NCI-H1092 treated with DMSO at 0.1 percent for 48 hours (cell line): ENCODE results near the gene PRIM2.
"Not testable (repeated sequence)": the region's sequence is repeated elsewhere in the genome, so short reads cannot be mapped to it uniquely, and the experiment has no call there.

ENCODE experiments used
- DNase-seq: peaks from one replicate; lab custom pipeline; 2025; lab: John Stamatoyannopoulos, UW

Gene PRIM2

GRCh38 chr6:57308755-57309154 is 8.7 kb upstream of the PRIM2 start:
- DNase-seq: not testable (repeated sequence)

DNA sequence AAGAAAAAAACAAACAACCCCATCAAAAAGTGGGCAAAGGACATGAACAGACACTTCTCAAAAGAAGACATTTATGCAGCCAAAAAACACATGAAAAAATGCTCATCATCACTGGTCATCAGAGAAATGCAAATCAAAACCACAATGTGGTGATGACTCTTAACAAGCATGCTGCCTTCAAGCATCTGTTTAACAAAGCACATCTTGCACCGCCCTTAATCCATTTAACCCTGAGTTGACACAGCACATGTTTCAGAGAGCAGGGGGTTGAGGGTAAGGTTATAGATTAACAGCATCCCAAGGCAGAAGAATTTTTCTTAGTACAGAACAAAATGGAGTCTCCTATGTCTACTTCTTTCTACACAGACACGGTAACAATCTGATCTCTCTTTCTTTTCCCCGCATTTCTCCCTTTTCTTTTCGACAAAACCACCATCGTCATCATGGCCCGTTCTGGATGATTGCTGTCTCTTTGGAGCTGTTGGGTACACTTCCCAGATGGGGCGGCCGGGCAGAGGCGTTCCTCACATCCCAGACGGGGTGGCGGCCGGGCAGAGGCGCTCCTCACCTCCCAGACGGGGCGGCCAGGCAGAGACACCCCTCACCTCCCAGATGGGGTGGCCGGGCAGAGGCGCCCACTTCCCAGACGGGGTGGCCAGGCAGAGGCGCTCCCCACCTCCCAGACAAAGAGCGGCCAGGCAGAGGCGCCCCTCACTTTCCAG is 7.2 kb upstream of the PRIM2 start:
- not testable (repeated sequence) for DNase-seq

DNA sequence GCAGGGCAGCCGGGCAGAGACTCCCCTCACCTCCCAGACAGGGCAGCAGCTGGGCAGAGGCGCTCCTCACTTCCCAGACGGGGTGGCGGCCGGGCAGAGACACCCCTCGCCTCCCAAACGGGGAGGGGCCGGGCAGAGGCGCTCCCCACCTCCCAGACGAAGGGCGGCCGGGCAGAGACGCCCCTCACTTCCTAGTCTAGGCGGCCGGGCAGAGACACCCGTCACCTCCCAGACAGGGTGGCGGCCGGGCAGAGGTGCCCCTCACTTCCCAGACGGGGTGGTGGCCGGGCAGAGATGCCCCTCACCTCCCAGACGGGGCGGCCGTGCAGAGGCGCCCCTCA is 6.6 kb upstream of the PRIM2 start:
- no peak for DNase-seq

DNA sequence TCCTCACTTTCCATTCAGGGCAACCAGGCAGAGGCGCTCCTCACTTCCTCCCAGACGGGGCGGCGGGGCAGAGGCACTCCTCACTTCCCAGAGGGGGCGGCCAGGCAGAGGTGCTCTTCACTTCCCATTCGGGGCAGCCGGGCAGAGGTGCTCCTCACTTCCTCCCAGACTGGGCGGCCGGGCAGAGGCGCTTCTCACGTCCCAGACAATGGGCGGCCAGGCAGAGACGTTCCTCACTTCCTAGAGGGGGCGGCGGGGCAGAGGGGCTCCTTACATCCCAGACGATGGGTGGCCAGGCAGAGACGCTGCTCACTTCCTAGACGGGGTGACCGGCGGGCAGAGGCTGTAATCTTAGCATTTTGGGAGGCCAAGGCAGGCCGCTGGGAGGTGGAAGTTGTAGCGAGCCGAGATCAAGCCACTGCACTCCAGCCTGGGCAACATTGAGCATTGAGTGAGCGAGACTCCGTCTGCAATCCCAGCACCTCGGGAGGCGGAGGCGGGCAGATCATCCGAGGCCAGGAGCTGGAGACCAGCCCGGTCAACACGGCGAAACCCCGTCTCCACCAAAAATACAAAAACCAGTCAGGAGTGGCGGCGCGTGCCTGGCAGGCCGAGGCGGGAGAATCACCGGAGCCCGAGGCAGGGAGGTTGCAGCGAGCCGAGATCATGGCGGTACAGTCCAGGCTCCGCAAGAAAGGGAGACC is 6.0 kb upstream of the PRIM2 start:
- DNase-seq: not testable (repeated sequence)

- no peak for DNase-seq
Observed at GRCh38 chr6:57312004-57312345, 5.5 kb upstream of the PRIM2 start.

- DNase-seq: no peak
Observed at GRCh38 chr6:57313009-57313408, 4.4 kb upstream of the PRIM2 start.

GRCh38 chr6:57313711-57314471 is 3.5 kb upstream of the PRIM2 start:
- no peak for DNase-seq

DNA sequence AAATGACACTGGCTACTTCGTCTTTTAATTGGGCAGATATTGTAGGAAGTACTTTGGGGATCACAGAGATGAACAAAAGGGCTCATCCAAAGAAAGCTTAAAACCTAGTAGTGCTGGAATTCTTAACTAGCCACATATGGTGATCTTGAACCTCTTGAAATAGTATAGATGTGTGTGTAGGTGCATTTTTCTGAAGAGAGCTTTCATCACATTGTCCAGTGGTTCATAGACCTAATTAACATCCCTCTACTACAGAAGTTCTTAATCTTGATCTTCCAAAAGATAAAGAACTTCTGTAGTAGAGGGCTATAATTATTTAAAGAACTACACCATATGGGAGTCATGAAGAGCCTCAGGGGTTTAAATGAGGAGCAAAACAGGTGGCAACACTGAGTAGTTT is 2.3 kb upstream of the PRIM2 start:
- no peak for DNase-seq

- no peak for DNase-seq
Observed at GRCh38 chr6:57315851-57316250, 1.6 kb upstream of the PRIM2 start.

DNA sequence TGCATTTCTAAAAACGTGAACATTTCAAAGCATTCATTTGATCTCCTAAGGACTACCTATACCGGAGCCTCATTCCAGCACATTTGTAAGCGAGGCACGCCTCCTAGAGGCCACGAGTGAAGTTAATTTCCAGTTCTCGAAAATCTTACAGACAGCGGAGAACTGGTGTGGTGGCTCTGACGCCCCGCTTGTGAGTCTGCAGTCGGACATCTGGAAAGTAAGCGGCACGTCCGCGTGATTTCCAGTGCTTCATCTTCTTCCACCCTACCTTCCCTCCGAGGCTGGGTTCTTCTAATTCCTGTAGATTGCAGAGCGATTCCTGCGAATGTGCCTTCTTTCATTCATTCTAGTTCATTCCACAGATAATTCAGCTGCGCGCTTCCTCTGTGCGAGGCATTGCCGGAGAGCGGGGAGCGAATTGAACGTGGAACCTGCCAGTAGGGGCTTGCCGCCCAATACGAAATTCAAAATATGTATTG is 810 bp upstream of the PRIM2 start:
- DNase-seq: peak; percentile 80

DNA sequence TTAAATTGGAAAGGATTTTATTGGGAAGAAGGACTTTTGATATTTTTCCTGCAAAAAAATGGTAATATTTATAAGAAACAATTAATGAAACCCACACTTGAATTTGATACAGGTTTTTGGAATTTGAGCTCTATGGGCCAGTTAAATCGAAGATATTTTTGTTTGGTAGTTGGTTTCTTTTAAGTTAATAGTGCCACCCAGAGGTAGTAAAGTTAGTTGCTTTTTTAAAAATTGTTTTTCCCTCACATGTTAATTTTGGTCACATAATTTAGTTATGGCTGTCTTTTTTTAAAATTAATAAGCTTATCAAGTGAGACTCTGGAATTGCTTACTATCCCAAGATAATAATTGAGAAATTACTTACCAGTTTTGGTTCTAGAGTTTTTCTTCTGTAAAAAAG is 7.1 kb downstream of the PRIM2 start:
- peak; percentile 9 for DNase-seq

DNA sequence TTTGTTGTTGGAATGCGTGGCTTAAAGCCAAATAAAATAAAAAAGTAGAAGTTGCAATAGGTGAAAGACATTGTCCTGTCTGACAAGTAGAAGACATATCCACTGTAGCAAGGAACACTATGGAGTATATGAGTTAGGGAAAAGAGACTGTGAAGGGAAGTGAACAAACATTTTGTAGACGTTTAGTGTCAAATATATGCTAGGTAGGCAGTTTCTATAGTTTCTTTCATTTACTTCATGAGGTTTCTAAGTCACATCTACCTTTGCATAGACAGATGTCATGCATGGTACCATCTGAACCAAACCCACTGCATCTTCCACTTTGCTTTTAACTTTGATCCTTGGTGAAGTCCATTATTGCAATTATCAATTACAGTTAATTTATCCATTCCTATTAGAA is 9.9 kb downstream of the PRIM2 start:
- DNase-seq: no peak

GRCh38 chr6:57328074-57328473 is 10.6 kb downstream of the PRIM2 start:
- no peak for DNase-seq

- DNase-seq: no peak
Observed at GRCh38 chr6:57329933-57330332, 12.5 kb downstream of the PRIM2 start.

GRCh38 chr6:57342148-57342669 is 24.8 kb downstream of the PRIM2 start:
- no peak for DNase-seq

GRCh38 chr6:57343342-57343741 is 25.9 kb downstream of the PRIM2 start:
- not testable (repeated sequence) for DNase-seq

DNA sequence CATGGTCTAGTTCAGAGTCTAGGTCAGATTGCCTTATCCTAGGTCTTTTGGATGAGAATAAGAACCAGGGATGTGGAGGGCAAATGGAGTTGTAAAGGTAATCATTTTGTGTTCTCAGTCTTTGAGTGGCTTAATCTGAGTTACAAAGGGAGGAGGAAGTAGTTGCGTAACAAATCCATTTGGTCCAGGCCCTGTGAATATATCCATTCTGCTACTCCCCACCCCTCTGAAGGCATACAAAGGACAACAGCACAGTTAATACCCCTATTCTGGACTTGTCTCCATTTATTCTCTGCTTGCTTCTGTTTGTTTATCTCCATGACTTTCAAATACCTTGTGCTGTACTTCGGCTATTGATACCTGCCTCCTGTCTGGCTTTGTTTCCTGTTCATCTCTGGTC is 29.3 kb downstream of the PRIM2 start:
- not testable (repeated sequence) for DNase-seq

DNA sequence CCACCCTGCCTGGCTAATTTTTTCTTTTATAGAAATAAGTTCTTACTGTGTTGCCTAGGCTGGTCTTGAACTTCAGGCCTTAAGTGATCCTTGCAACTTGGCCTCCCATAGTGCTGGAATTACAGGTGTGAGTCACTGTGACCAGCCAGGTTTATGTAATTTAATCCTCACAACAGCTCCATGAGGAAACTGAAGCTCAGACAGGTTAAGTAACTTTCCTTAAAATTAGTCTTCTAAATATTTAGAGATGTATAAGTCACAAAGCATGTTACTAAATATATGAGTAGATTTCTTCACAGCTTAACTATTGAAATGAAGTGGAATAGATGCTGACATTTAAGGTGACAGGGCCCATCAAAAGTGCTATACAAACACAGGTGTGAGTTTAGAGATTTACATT is 30.2 kb downstream of the PRIM2 start:
- not testable (repeated sequence) for DNase-seq

DNA sequence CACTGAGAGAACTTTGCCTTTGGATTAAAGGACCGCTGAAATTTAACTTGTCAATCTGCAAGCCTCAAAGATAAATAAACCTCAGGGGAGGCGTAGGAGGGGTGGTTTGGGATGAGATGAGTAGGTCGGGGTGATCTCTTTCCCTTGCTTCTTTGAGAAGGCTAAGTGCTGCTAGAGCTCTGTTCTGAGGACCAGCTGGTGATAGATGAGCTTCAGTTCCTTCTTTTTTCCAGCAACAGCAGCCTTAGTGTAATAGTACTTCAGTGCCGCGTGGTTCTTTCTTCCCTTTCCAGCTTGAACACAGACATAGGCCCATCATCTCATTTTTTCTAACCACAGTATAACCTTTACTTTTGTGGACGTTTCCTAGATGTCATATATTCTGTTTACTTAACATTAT is 33.0 kb downstream of the PRIM2 start:
- DNase-seq: not testable (repeated sequence)

DNA sequence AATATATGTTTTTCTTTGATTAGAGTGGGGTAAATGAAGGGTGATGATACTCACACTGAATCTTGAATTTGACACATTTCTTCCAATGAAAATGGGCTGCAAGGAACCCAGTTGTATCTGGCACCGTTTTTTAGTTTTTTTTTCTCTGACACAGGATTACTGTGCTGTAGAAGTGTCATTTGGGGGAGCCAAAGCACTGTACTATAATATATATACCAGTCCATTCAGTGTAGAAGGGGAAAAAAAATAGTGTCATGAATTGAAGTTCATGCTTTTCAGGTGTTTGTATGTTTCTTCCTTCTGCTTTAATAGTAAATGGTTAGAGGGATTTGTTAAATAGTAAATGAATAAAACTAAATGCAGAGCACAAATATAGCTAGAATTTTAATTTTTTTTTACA is 35.2 kb downstream of the PRIM2 start:
- DNase-seq: not testable (repeated sequence)

- not testable (repeated sequence) for DNase-seq
Observed at GRCh38 chr6:57358319-57358718, 40.9 kb downstream of the PRIM2 start.

GRCh38 chr6:57359766-57360165 is 42.3 kb downstream of the PRIM2 start:
- DNase-seq: not testable (repeated sequence)

DNA sequence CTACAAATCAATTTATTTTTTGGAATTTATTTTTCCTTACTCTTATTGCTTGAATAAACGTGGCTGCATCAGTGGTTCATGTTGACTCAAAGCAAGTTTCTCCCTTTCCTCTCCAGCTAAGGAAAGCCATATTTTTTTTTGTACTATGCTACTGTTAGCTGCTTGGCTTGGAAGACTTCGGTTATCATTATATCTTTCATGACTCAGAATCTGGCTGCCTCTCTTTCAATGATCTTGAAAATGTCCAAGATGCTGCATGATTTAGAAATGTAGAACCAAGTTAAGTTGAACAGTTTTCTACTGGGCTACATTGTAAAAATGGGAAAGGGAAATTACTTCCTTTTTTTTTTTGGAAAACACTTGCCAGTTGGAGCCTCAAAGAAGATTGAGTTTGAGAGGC is 44.9 kb downstream of the PRIM2 start:
- not testable (repeated sequence) for DNase-seq
